Type B pancreatic cell (in vitro differentiated cells): Measurements from ENCODE around the gene CCSER2. TPM values are rescaled to one million over a fixed set of nuclear protein-coding genes. Genes with fewer than 3 reads are reported as not detected.

ENCODE experiments used
- DNase-seq: peaks from one replicate; pipeline ENCODE4 v3.0.0; 2021; ENCODE audit warnings: mixed read lengths; ENCODE audit not compliant: unreplicated experiment; ENCODE audit errors: extremely low spot score
- H3K27ac Mint-ChIP-seq: 2 replicates; pipeline ENCODE4 v1.8.0; 2021; ENCODE audit warnings: mild to moderate bottlenecking, mixed read lengths
- H3K27me3 Mint-ChIP-seq: 2 replicates; pipeline ENCODE4 v1.8.0; 2021; ENCODE audit warnings: mixed read lengths
- H3K36me3 Mint-ChIP-seq: 2 replicates; pipeline ENCODE4 v1.8.0; 2021; ENCODE audit warnings: mixed read lengths
- H3K4me1 Mint-ChIP-seq: one replicate; pipeline ENCODE4 v1.8.0; 2021; ENCODE audit warnings: mixed read lengths; ENCODE audit not compliant: unreplicated experiment
- H3K4me3 Mint-ChIP-seq: 2 replicates; pipeline ENCODE4 v1.8.0; 2021; ENCODE audit warnings: mild to moderate bottlenecking, mixed read lengths
- H3K9me3 Mint-ChIP-seq: 2 replicates; pipeline ENCODE4 v1.8.0; 2021; ENCODE audit warnings: mixed read lengths
- CTCF ChIP-seq: fragments of 200-600 bp; sonication (generic); conservative IDR thresholded peaks from 2 replicates; pipeline ENCODE4 v1.5.0; 2021; ENCODE audit warnings: antibody characterized with exemption, mild to moderate bottlenecking
- total RNA-seq: library from RNA; stranded (reverse); gene quantifications from 2 replicates; pipeline ENCODE4 v1.2.1, GENCODE V29; 2021; ENCODE audit warnings: low replicate concordance

CCSER2 gene
- total RNA-seq, 1 donor from 2014 or later, result 43.9 TPM

- TF ChIP-seq CTCF, result no peak
- Mint-ChIP-seq H3K36me3 (no peaks in the 10 kb centered on the region), H3K4me1 (no peaks in the 10 kb centered on the region), H3K27ac (no peak overlapping the region), H3K27me3 (peaks cover 11% of the 10 kb centered on the region), H3K9me3 (no peaks in the 10 kb centered on the region), H3K4me3 (no peak overlapping the region)
- DNase-seq, result no peak
Observed at GRCh38 chr10:84308021-84308420, 20.4 kb upstream of the CCSER2 start.

GRCh38 chr10:84308481-84309304 lies 19.7 kb upstream of the CCSER2 start:
- no peak for TF ChIP-seq CTCF
- H3K27ac Mint-ChIP-seq, result no peak overlapping the region
- no peak overlapping the region for H3K4me3 Mint-ChIP-seq
- H3K4me1 Mint-ChIP-seq, result no peaks in the 10 kb centered on the region
- no peaks in the 10 kb centered on the region for H3K9me3 Mint-ChIP-seq
- H3K27me3 Mint-ChIP-seq, result peaks cover 11% of the 10 kb centered on the region
- no peaks in the 10 kb centered on the region for H3K36me3 Mint-ChIP-seq
- DNase-seq, result no peak

GRCh38 chr10:84310470-84310869 lies 17.9 kb upstream of the CCSER2 start:
- no peak for DNase-seq
- no peak overlapping the region for H3K4me3 Mint-ChIP-seq
- no peak for TF ChIP-seq CTCF
- H3K36me3 Mint-ChIP-seq, result no peaks in the 10 kb centered on the region
- peaks cover 8% of the 10 kb centered on the region for H3K27me3 Mint-ChIP-seq
- no peaks in the 10 kb centered on the region for H3K4me1 Mint-ChIP-seq
- H3K27ac Mint-ChIP-seq, result no peak overlapping the region
- H3K9me3 Mint-ChIP-seq, result no peaks in the 10 kb centered on the region

- no peak for DNase-seq
- Mint-ChIP-seq H3K36me3 (no peaks in the 10 kb centered on the region), H3K27ac (no peak overlapping the region), H3K4me1 (no peaks in the 10 kb centered on the region), H3K4me3 (no peak overlapping the region), H3K9me3 (no peaks in the 10 kb centered on the region), H3K27me3 (peaks cover 4% of the 10 kb centered on the region)
- no peak for TF ChIP-seq CTCF
Observed at GRCh38 chr10:84311576-84311975, 16.8 kb upstream of the CCSER2 start.

- Mint-ChIP-seq H3K27ac (no peak overlapping the region), H3K36me3 (no peaks in the 10 kb centered on the region), H3K27me3 (peaks cover 4% of the 10 kb centered on the region), H3K4me1 (no peaks in the 10 kb centered on the region), H3K4me3 (no peak overlapping the region), H3K9me3 (no peaks in the 10 kb centered on the region)
- no peak for TF ChIP-seq CTCF
- DNase-seq, result no peak
Observed at GRCh38 chr10:84312816-84313215, 15.6 kb upstream of the CCSER2 start.
